ENCODE results near the gene AUTS2.

- TF ChIP-seq SMC3 (conservative IDR thresholded peaks at IDR 0.05; ENCODE audit: insufficient read depth, low read depth, low read length) (no peak), CTCF (IDR thresholded peaks at IDR 0.05 in 2 of 3, conservative IDR thresholded peaks at IDR 0.05 in 1 of 3; ENCODE audit: insufficient read depth in 2 of 3, low read depth in 1 of 3, low read length in 3 of 3) (no peak), SMAD3 (CRISPR knock-in tag; conservative IDR thresholded peaks at IDR 0.05) (no peak), FOS (IDR thresholded peaks at IDR 0.05; ENCODE audit: extremely low read depth, insufficient read length) (no peak), ZNF274 (IDR thresholded peaks at IDR 0.05; ENCODE audit: borderline replicate concordance, low read depth, low read length) (no peak), ATF3 (IDR thresholded peaks at IDR 0.05) (no peak), ATF3 (CRISPR knock-in tag; conservative IDR thresholded peaks at IDR 0.05) (no peak), RB1 (IDR thresholded peaks at IDR 0.05; ENCODE audit: low read depth) (no peak), ZC3H11A (IDR thresholded peaks at IDR 0.05; ENCODE audit: low read depth, low read length) (no peak), ZNF232 (CRISPR knock-in tag; IDR thresholded peaks at IDR 0.05) (no peak), RBM22 (IDR thresholded peaks at IDR 0.05; ENCODE audit: low read depth, low read length, poor library complexity, severe bottlenecking) (no peak), TCF7 (IDR thresholded peaks at IDR 0.05; ENCODE audit: borderline replicate concordance) (no peak)
These were observed 449.1 kb downstream of the AUTS2 start for GRCh38 chr7:70047384-70047783.
